HCT116 (cell line): ENCODE measurements around the gene FRMD4B. TPM values are rescaled to one million over a fixed set of nuclear protein-coding genes. Genes with fewer than 3 reads are reported as not detected.

Experiments used
- ATAC-seq: fragments of 200-7000 bp; cut with Tn5 transposase; 2 replicates; pipeline ENCODE4 v1.9.1; 2020; ENCODE audit warnings: mild to moderate bottlenecking, moderate library complexity
- BruUV-seq: library from RNA; stranded (reverse); fragments of 400-500 nt; replicated peaks from 2 replicates; lab custom pipeline; 2021; lab: Mats Ljungman, UMichigan
- CTCF ChIA-PET: fragments of 300-600 bp; sonication (Branson Sonifier 250); formaldehyde crosslinking; loops from one replicate; lab custom pipeline; 2021; ENCODE audit warnings: antibody characterized with exemption; lab: Charles Lee
- POLR2A ChIA-PET: fragments of 300-600, 350-600 bp; sonication (Branson Sonifier 250); formaldehyde crosslinking; loops from one replicate; lab custom pipeline; 2021; ENCODE audit warnings: antibody characterized with exemption; lab: Charles Lee
- RAD21 ChIA-PET, 2 experiments: fragments of 300-600 bp; sonication (Branson Sonifier 250); formaldehyde crosslinking; loops; one replicate each; lab custom pipeline; 2023; ENCODE audit warnings: low total read pairs in 2 of 2; ENCODE audit not compliant: uncharacterized antibody in 2 of 2, unreplicated experiment in 2 of 2, low non-redundant PET in 1 of 2; lab: Charles Lee
- DNase-seq: peaks from one replicate; pipeline ENCODE4 v3.0.0-alpha.2; 2010; ENCODE audit warnings: low read depth, low spot score
- H2AFZ ChIP-seq: fragments of 200-600 bp; shearing (Covaris generic), sonication (generic); 2 replicates; pipeline ENCODE4 v1.6.1; 2017; ENCODE audit warnings: low read depth, mixed run types, mixed read lengths, antibody characterized with exemption, low read length; ENCODE audit not compliant: poor library complexity, severe bottlenecking
- H3K27ac ChIP-seq: 2 replicates; pipeline ENCODE4 v1.5.1; 2012; ENCODE audit warnings: low read depth, low read length
- H3K27me3 ChIP-seq: fragments of 200-600 bp; sonication (generic); 2 replicates; pipeline ENCODE4 v1.6.1; 2016; ENCODE audit warnings: mixed run types, low read length, mixed read lengths; ENCODE audit not compliant: insufficient read depth
- H3K36me3 ChIP-seq, 2 experiments: fragments of 200-500 bp in 1 of 2; fragments of 200-600 bp in 1 of 2; sonication (Bioruptor generic) in 1 of 2; sonication (generic) in 1 of 2; 2 replicates each; pipeline versions ENCODE4 v1.5.1 to v1.6.1; 2014 to 2016; ENCODE audit warnings: low read length in 2 of 2, inconsistent platforms in 1 of 2, mixed read lengths in 1 of 2, mixed run types in 1 of 2; ENCODE audit not compliant: insufficient read depth in 2 of 2, control insufficient read depth in 1 of 2
- H3K4me1 ChIP-seq, 2 experiments: fragments of 200-600 bp in 1 of 2; sonication (generic) in 1 of 2; 2 replicates each; pipeline versions ENCODE4 v1.5.1 to v1.6.1; 2012 to 2017; ENCODE audit warnings: low read length in 2 of 2, inconsistent platforms in 1 of 2, mild to moderate bottlenecking in 1 of 2, mixed read lengths in 1 of 2, mixed run types in 1 of 2, moderate library complexity in 1 of 2; ENCODE audit not compliant: insufficient read depth in 2 of 2, control insufficient read depth in 1 of 2
- H3K4me2 ChIP-seq: fragments of 200-600 bp; sonication (generic); 2 replicates; pipeline ENCODE4 v1.6.1; 2017; ENCODE audit warnings: mixed run types, low read length, mixed read lengths
- H3K4me3 ChIP-seq, 2 experiments: fragments of 200-600 bp in 1 of 2; sonication (generic) in 1 of 2; replicated peaks in 1 of 2; 2 replicates each; pipeline ENCODE4 v1.5.1; 2011 to 2016; ENCODE audit warnings: low read length in 2 of 2, control low read depth in 1 of 2, low read depth in 1 of 2, mild to moderate bottlenecking in 1 of 2, mixed read lengths in 1 of 2, mixed run types in 1 of 2
- H3K79me2 ChIP-seq: fragments of 200-600 bp; sonication (generic); 2 replicates; pipeline ENCODE4 v1.6.1; 2017; ENCODE audit warnings: mild to moderate bottlenecking, mixed run types, low read length, moderate library complexity, mixed read lengths; ENCODE audit not compliant: insufficient read depth
- H3K9ac ChIP-seq: fragments of 200-600 bp; sonication (generic); 2 replicates; pipeline ENCODE4 v1.6.1; 2016; ENCODE audit warnings: low read length, mixed read lengths
- H3K9me2 ChIP-seq: fragments of 200-600 bp; sonication (generic), shearing (Covaris generic); 2 replicates; pipeline ENCODE4 v1.6.1; 2017; ENCODE audit warnings: mixed run types, mild to moderate bottlenecking, moderate library complexity; ENCODE audit not compliant: insufficient read depth
- H3K9me3 ChIP-seq, 2 experiments: fragments of 200-500 bp in 1 of 2; fragments of 200-600 bp in 1 of 2; sonication (Bioruptor generic) in 1 of 2; sonication (generic) in 1 of 2; 2 replicates each; pipeline ENCODE4 v1.6.1; 2014 to 2017; ENCODE audit warnings: low read length in 2 of 2, mixed read lengths in 2 of 2, inconsistent platforms in 1 of 2, low read depth in 1 of 2, mild to moderate bottlenecking in 1 of 2, mixed run types in 1 of 2, moderate library complexity in 1 of 2; ENCODE audit not compliant: control insufficient read depth in 1 of 2, insufficient read depth in 1 of 2
- H4K20me1 ChIP-seq: fragments of 200-600 bp; sonication (generic), shearing (Covaris generic); 2 replicates; pipeline ENCODE4 v1.6.1; 2017; ENCODE audit warnings: mixed run types, mild to moderate bottlenecking, moderate library complexity; ENCODE audit not compliant: insufficient read depth
- CBX3 ChIP-seq: IDR thresholded peaks from 2 replicates; pipeline ENCODE4 v1.6.1; 2012; ENCODE audit warnings: low read depth
- EGR1 ChIP-seq: IDR thresholded peaks from 2 replicates; pipeline ENCODE4 v1.6.1; 2012; ENCODE audit warnings: low read depth
- ELF1 ChIP-seq: IDR thresholded peaks from 2 replicates; pipeline ENCODE4 v1.6.1; 2012; ENCODE audit warnings: low read depth, borderline replicate concordance
- EZH2 ChIP-seq: fragments of 200-600 bp; sonication (generic); IDR thresholded peaks from 2 replicates; pipeline ENCODE4 v1.6.1; 2017; ENCODE audit warnings: antibody characterized with exemption, mixed run types
- EZH2phosphoT487 ChIP-seq: fragments of 200-600 bp; IDR thresholded peaks from 2 replicates; pipeline ENCODE4 v1.6.1; 2018; ENCODE audit warnings: antibody characterized with exemption, borderline replicate concordance
- FOSL1 ChIP-seq: IDR thresholded peaks from 2 replicates; pipeline ENCODE4 v1.6.1; 2012; ENCODE audit warnings: low read depth
- POLR2A ChIP-seq: IDR thresholded peaks from 2 replicates; pipeline ENCODE4 v1.7.0; 2011; ENCODE audit warnings: borderline replicate concordance; ENCODE audit not compliant: insufficient read depth, insufficient read length; ENCODE audit errors: extremely low read depth
- POLR2AphosphoS5 ChIP-seq: IDR thresholded peaks from 2 replicates; pipeline ENCODE4 v1.6.1; 2011; ENCODE audit warnings: mild to moderate bottlenecking, low read depth, low read length, moderate library complexity
- SIN3A ChIP-seq: IDR thresholded peaks from 2 replicates; pipeline ENCODE4 v1.6.1; 2012; ENCODE audit warnings: low read depth
- SP1 ChIP-seq: IDR thresholded peaks from 2 replicates; pipeline ENCODE4 v1.6.1; 2012; ENCODE audit warnings: low read depth
- SRF ChIP-seq: IDR thresholded peaks from 2 replicates; pipeline ENCODE4 v1.6.1; 2012; ENCODE audit warnings: low read depth
- TCF7L2 ChIP-seq: IDR thresholded peaks from 2 replicates; pipeline ENCODE4 v1.7.0; 2011; ENCODE audit warnings: borderline replicate concordance, inconsistent platforms; ENCODE audit not compliant: insufficient read depth, insufficient read length; ENCODE audit errors: extremely low read depth
- ZNF274 ChIP-seq: fragments of 200-500 bp; sonication (Bioruptor generic); IDR thresholded peaks from 2 replicates; pipeline ENCODE4 v1.6.1; 2014; ENCODE audit warnings: mild to moderate bottlenecking, low read depth, low read length, inconsistent platforms
- intact Hi-C: fragments of 100-400 bp; cut with micrococcal nuclease; formaldehyde crosslinking; loops from 2 replicates; pipeline ENCODE4 v1.10.0; 2022
- total RNA-seq: library from RNA; stranded (reverse); gene quantifications from one replicate; pipeline ENCODE4 v1.2.1, GENCODE V29; 2021; ENCODE audit not compliant: unreplicated experiment
- TF ChIP-seq, protein P1 (sequence below): IDR thresholded peaks from 2 replicates; pipeline ENCODE4 v1.6.1; 2012; ENCODE audit warnings: low read depth
- TF ChIP-seq, protein P2 (sequence below): IDR thresholded peaks from 2 replicates; pipeline ENCODE4 v1.6.1; 2012
- TF ChIP-seq, protein P3 (sequence below): IDR thresholded peaks from 2 replicates; pipeline ENCODE4 v1.6.1; 2011; ENCODE audit warnings: mild to moderate bottlenecking, low read length, moderate library complexity; ENCODE audit not compliant: insufficient replicate concordance; ENCODE audit errors: extremely low read depth

The FRMD4B gene
- total RNA-seq, 1 experiment from 2014 or later = 2.0 TPM

- Histone ChIP-seq H3K9me2 (no peaks in the 10 kb centered on the region), H2AFZ (no peak overlapping the region), H3K36me3 (no peaks in the 10 kb centered on the region), H3K4me3 (no peak overlapping the region)
- ATAC-seq (no peak), DNase-seq (no peak)
- intact Hi-C loops = no loop called here
- TF ChIP-seq TCF7L2 (no peak), SIN3A (no peak), POLR2AphosphoS5 (no peak)
- TF ChIP-seq, all 23 proteins: peak for 0
- Histone ChIP-seq H3K27me3 (peaks cover 7% of the 10 kb centered on the region; the same call in 1 of the 2 replicates), H3K79me2 (no peaks in the 10 kb centered on the region), H3K9ac (no peak overlapping the region), H3K4me1 (no peaks in the 10 kb centered on the region), H3K27ac (no peak overlapping the region), H3K9me3 (no peaks in the 10 kb centered on the region), H3K4me2 (no peak overlapping the region), H4K20me1 (no peaks in the 10 kb centered on the region)
- ChIA-PET POLR2A (no interaction called here), RAD21 (no interaction called here), CTCF (interaction anchor here (0.9 kb wide), 1 partner anchor 29 kb away, joined by 3 read pairs; no protein-coding TSS in a partner anchor)
- BruUV-seq = no TSS peak
Measured at GRCh38 chr3:69149586-69149985, 236.3 kb downstream of the FRMD4B start.

DNA sequence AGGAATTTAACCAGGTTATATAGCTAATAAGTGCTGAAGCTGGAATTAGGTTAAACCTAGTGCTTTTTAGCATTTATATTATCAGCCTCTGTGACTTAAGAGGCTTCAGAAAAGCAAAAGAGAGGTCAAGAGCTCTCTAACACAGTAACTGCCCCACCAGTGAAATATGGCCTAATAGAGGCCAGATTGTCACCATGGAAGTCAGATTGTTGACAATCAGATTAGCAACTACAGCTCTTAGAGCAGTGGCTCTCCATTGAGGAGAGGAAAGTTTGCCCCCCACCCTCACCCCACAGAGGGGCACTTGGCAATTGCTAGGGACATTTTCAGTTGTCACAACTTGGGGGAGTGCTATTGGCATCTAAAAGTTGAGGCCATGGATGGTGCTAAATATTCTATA is 240.2 kb downstream of the FRMD4B start:
- intact Hi-C loops = no loop called here
- H3K9me2 ChIP-seq = no peaks in the 10 kb centered on the region
- ChIA-PET POLR2A (no interaction called here), RAD21 (no interaction called here), CTCF (interaction anchor here (1.1 to 1.6 kb wide), 3 partner anchors 9 to 264 kb away, joined by 3 to 4 read pairs (median 3); no protein-coding TSS in a partner anchor)
- no peak overlapping the region for H3K4me2 ChIP-seq
- no peaks in the 10 kb centered on the region for H3K9me3 ChIP-seq
- H4K20me1 ChIP-seq = no peaks in the 10 kb centered on the region
- BruUV-seq = no TSS peak
- no peak overlapping the region for H3K4me3 ChIP-seq
- no peak overlapping the region for H3K9ac ChIP-seq
- no peaks in the 10 kb centered on the region for H3K36me3 ChIP-seq
- H3K27ac ChIP-seq = no peak overlapping the region
- TF ChIP-seq SP1 = no peak
- TF ChIP-seq ZNF274 = no peak
- no peak for TF ChIP-seq FOSL1
- no peak for TF ChIP-seq ELF1
- TF ChIP-seq EZH2 = no peak
- TF ChIP-seq TCF7L2 = no peak
- TF ChIP-seq, protein P1, sequence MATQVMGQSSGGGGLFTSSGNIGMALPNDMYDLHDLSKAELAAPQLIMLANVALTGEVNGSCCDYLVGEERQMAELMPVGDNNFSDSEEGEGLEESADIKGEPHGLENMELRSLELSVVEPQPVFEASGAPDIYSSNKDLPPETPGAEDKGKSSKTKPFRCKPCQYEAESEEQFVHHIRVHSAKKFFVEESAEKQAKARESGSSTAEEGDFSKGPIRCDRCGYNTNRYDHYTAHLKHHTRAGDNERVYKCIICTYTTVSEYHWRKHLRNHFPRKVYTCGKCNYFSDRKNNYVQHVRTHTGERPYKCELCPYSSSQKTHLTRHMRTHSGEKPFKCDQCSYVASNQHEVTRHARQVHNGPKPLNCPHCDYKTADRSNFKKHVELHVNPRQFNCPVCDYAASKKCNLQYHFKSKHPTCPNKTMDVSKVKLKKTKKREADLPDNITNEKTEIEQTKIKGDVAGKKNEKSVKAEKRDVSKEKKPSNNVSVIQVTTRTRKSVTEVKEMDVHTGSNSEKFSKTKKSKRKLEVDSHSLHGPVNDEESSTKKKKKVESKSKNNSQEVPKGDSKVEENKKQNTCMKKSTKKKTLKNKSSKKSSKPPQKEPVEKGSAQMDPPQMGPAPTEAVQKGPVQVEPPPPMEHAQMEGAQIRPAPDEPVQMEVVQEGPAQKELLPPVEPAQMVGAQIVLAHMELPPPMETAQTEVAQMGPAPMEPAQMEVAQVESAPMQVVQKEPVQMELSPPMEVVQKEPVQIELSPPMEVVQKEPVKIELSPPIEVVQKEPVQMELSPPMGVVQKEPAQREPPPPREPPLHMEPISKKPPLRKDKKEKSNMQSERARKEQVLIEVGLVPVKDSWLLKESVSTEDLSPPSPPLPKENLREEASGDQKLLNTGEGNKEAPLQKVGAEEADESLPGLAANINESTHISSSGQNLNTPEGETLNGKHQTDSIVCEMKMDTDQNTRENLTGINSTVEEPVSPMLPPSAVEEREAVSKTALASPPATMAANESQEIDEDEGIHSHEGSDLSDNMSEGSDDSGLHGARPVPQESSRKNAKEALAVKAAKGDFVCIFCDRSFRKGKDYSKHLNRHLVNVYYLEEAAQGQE = no peak
- no peak for TF ChIP-seq POLR2AphosphoS5
- no peak for TF ChIP-seq EGR1
- no peak for TF ChIP-seq CBX3
- no peak for TF ChIP-seq POLR2A
- no peak for TF ChIP-seq EZH2phosphoT487
- TF ChIP-seq, protein P2, sequence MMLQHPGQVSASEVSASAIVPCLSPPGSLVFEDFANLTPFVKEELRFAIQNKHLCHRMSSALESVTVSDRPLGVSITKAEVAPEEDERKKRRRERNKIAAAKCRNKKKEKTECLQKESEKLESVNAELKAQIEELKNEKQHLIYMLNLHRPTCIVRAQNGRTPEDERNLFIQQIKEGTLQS = no peak
- TF ChIP-seq, protein P3, sequence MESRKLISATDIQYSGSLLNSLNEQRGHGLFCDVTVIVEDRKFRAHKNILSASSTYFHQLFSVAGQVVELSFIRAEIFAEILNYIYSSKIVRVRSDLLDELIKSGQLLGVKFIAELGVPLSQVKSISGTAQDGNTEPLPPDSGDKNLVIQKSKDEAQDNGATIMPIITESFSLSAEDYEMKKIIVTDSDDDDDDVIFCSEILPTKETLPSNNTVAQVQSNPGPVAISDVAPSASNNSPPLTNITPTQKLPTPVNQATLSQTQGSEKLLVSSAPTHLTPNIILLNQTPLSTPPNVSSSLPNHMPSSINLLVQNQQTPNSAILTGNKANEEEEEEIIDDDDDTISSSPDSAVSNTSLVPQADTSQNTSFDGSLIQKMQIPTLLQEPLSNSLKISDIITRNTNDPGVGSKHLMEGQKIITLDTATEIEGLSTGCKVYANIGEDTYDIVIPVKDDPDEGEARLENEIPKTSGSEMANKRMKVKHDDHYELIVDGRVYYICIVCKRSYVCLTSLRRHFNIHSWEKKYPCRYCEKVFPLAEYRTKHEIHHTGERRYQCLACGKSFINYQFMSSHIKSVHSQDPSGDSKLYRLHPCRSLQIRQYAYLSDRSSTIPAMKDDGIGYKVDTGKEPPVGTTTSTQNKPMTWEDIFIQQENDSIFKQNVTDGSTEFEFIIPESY = no peak
- no peak for TF ChIP-seq SRF
- TF ChIP-seq, all 23 proteins: peak for 0
- Histone ChIP-seq H3K27me3 (no peaks in the 10 kb centered on the region), H3K79me2 (no peaks in the 10 kb centered on the region), H2AFZ (no peak overlapping the region), H3K4me1 (peaks cover 3 to 8% of the 10 kb centered on the region in 2 experiments; a peak in 2 of 4 replicates)
- ATAC-seq (no peak), DNase-seq (no peak)
